PC-9 (cell line): Measurements from ENCODE around the gene KLHL14. TPM values are rescaled to one million over a fixed set of nuclear protein-coding genes. Genes with fewer than 3 reads are reported as not detected.

Source experiments
- BruUV-seq: library from RNA; stranded (reverse); fragments of 400-500 nt; replicated peaks from 2 replicates; lab custom pipeline; 2021; lab: Mats Ljungman, UMichigan
- CTCF ChIA-PET: fragments of 300-600 bp; sonication (Branson Sonifier 250); formaldehyde crosslinking; loops from one replicate; lab custom pipeline; 2022; ENCODE audit warnings: antibody characterized with exemption; lab: Charles Lee
- POLR2A ChIA-PET: fragments of 300-600 bp; sonication (Branson Sonifier 250); formaldehyde crosslinking; loops from one replicate; lab custom pipeline; 2022; ENCODE audit warnings: antibody characterized with exemption; ENCODE audit not compliant: unreplicated experiment; lab: Charles Lee
- DNase-seq, 2 experiments: peaks; one replicate each; pipeline versions ENCODE4 v3.0.0 to v3.0.0-alpha.2; 2015 to 2022; ENCODE audit warnings: mixed read lengths in 1 of 2
- H2AFZ ChIP-seq: fragments of 200-600 bp; sonication (generic); 2 replicates; pipeline ENCODE4 v1.8.1; 2017; ENCODE audit warnings: antibody characterized with exemption
- H3F3A ChIP-seq: fragments of 200-600 bp; sonication (generic); 2 replicates; pipeline ENCODE4 v1.8.1; 2017; ENCODE audit warnings: antibody characterized with exemption, mild to moderate bottlenecking, low read depth; ENCODE audit not compliant: insufficient read depth
- H3K27ac ChIP-seq: fragments of 200-600 bp; sonication (generic); 2 replicates; pipeline ENCODE4 v1.6.1; 2016; ENCODE audit warnings: mixed run types
- H3K27me3 ChIP-seq: fragments of 200-600 bp; sonication (generic); 2 replicates; pipeline ENCODE4 v1.6.1; 2016; ENCODE audit warnings: low read depth, mixed run types; ENCODE audit not compliant: insufficient read depth
- H3K36me3 ChIP-seq: fragments of 200-600 bp; sonication (generic); 2 replicates; pipeline ENCODE4 v1.6.1; 2016; ENCODE audit warnings: low read depth, mixed run types
- H3K4me1 ChIP-seq: fragments of 200-600 bp; sonication (generic); replicated peaks from 2 replicates; pipeline ENCODE4 v1.6.1; 2016; ENCODE audit warnings: mixed run types; ENCODE audit not compliant: insufficient read depth
- H3K4me2 ChIP-seq: fragments of 200-600 bp; sonication (generic); 2 replicates; pipeline ENCODE4 v1.6.1; 2017; ENCODE audit warnings: mixed run types
- H3K4me3 ChIP-seq: fragments of 200-600 bp; sonication (generic); 2 replicates; pipeline ENCODE4 v1.6.1; 2016; ENCODE audit warnings: mixed run types
- H3K79me2 ChIP-seq: fragments of 200-600 bp; sonication (generic); 2 replicates; pipeline ENCODE4 v1.6.1; 2017; ENCODE audit warnings: low read depth, mixed run types
- H3K9me2 ChIP-seq: fragments of 200-600 bp; sonication (generic); 2 replicates; pipeline ENCODE4 v1.8.1; 2017; ENCODE audit warnings: mild to moderate bottlenecking; ENCODE audit not compliant: insufficient read depth
- H3K9me3 ChIP-seq: fragments of 200-600 bp; sonication (generic); 2 replicates; pipeline ENCODE4 v1.8.1; 2016; ENCODE audit warnings: low read depth; ENCODE audit not compliant: insufficient read depth
- H4K20me1 ChIP-seq: fragments of 200-600 bp; sonication (generic); 2 replicates; pipeline ENCODE4 v1.8.1; 2017; ENCODE audit not compliant: insufficient read depth
- EZH2 ChIP-seq: fragments of 200-600 bp; sonication (generic); IDR thresholded peaks from 2 replicates; pipeline ENCODE4 v1.8.0; 2017; ENCODE audit warnings: antibody characterized with exemption, low read depth
- intact Hi-C: fragments of 100-400 bp; cut with micrococcal nuclease; formaldehyde crosslinking; loops from one replicate; pipeline ENCODE4 v1.10.0; 2022; ENCODE audit not compliant: unreplicated experiment
- total RNA-seq: library from RNA; stranded (reverse); gene quantifications from 2 replicates; pipeline ENCODE4 v1.2.3, GENCODE V29; 2021
- TF ChIP-seq, protein P1 (sequence below): fragments of 200-600 bp; sonication (generic); conservative IDR thresholded peaks from 2 replicates; pipeline ENCODE4 v1.6.1; 2017; ENCODE audit warnings: mixed run types, antibody characterized with exemption, mild to moderate bottlenecking, moderate library complexity

The KLHL14 gene
- total RNA-seq, 1 experiment from 2014 or later: not detected

DNA sequence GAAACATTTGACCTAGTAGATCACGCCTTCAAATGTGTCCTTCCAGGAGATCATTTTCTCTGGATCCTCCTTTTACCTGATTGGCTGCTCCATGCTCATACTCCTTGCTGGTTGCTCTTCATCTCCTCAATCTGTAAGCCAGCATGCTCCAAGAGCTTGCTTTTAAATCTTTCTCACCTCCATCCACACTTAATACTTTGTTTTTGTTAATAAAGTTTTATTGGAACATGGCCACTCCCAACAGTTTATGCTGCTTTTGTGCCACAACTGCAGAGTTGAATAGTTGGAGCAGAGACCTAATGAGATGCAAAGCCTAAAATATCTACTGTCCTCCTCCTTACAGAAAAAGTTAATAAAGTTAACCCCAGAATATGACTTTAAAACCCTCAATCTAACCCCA is 60.0 kb downstream of the KLHL14 start:
- H3K9me3 ChIP-seq: no peaks in the 10 kb centered on the region
- POLR2A ChIA-PET: no interaction called here
- intact Hi-C loops: no loop called here

DNA sequence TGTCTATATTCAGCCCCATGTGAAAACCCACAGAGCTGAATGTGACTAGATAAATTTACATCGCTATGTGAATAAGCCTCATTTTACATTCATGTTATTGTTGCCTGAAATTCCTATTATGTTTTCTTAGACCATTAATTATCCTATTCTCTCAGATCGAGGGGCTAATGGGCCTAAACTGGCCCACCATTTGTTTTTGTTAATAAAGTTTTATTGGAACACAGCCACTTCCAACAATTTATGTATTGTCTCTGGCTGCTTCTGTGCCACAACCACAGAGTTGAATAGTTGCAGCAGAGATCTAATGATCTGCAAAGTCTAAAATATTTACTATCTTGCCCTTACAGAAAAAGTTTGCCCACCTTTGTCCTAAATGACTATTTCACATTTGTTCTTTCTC is 61.0 kb downstream of the KLHL14 start:
- no peaks in the 10 kb centered on the region for H3F3A ChIP-seq
- no peaks in the 10 kb centered on the region for H4K20me1 ChIP-seq
- no peaks in the 10 kb centered on the region for H3K4me1 ChIP-seq
- CTCF ChIA-PET: interaction anchor here (0.5 kb wide), 1 partner anchor 1799 kb away, joined by 4 read pairs; no protein-coding TSS in a partner anchor
- H3K9me2 ChIP-seq: no peaks in the 10 kb centered on the region
- no peak overlapping the region for H3K4me3 ChIP-seq
- H3K4me2 ChIP-seq: no peak overlapping the region
- TF ChIP-seq EZH2: no peak
- TF ChIP-seq, protein P1, sequence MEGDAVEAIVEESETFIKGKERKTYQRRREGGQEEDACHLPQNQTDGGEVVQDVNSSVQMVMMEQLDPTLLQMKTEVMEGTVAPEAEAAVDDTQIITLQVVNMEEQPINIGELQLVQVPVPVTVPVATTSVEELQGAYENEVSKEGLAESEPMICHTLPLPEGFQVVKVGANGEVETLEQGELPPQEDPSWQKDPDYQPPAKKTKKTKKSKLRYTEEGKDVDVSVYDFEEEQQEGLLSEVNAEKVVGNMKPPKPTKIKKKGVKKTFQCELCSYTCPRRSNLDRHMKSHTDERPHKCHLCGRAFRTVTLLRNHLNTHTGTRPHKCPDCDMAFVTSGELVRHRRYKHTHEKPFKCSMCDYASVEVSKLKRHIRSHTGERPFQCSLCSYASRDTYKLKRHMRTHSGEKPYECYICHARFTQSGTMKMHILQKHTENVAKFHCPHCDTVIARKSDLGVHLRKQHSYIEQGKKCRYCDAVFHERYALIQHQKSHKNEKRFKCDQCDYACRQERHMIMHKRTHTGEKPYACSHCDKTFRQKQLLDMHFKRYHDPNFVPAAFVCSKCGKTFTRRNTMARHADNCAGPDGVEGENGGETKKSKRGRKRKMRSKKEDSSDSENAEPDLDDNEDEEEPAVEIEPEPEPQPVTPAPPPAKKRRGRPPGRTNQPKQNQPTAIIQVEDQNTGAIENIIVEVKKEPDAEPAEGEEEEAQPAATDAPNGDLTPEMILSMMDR: no peak
- no peak overlapping the region for H3K27ac ChIP-seq
- H2AFZ ChIP-seq: no peak overlapping the region
- intact Hi-C loops: no loop called here
- H3K9me3 ChIP-seq: no peaks in the 10 kb centered on the region
- no peak for DNase-seq
- H3K79me2 ChIP-seq: no peaks in the 10 kb centered on the region
- H3K36me3 ChIP-seq: no peaks in the 10 kb centered on the region
- BruUV-seq: no TSS peak
- no peaks in the 10 kb centered on the region for H3K27me3 ChIP-seq
- POLR2A ChIA-PET: no interaction called here

More for the DNA sequence above, 60.0 kb downstream of the KLHL14 start:
- no peak for DNase-seq
- no peaks in the 10 kb centered on the region for H3K4me1 ChIP-seq
- no peak overlapping the region for H3K27ac ChIP-seq
- TF ChIP-seq, protein P1: no peak
- TF ChIP-seq EZH2: no peak
- H3K4me3 ChIP-seq: no peak overlapping the region
- no peaks in the 10 kb centered on the region for H3F3A ChIP-seq
- no TSS peak for BruUV-seq
- H2AFZ ChIP-seq: no peak overlapping the region
- H4K20me1 ChIP-seq: no peaks in the 10 kb centered on the region
- H3K79me2 ChIP-seq: no peaks in the 10 kb centered on the region
- H3K4me2 ChIP-seq: no peak overlapping the region
- CTCF ChIA-PET: no interaction called here
- no peaks in the 10 kb centered on the region for H3K36me3 ChIP-seq
- no peaks in the 10 kb centered on the region for H3K9me2 ChIP-seq
- no peaks in the 10 kb centered on the region for H3K27me3 ChIP-seq

DNA sequence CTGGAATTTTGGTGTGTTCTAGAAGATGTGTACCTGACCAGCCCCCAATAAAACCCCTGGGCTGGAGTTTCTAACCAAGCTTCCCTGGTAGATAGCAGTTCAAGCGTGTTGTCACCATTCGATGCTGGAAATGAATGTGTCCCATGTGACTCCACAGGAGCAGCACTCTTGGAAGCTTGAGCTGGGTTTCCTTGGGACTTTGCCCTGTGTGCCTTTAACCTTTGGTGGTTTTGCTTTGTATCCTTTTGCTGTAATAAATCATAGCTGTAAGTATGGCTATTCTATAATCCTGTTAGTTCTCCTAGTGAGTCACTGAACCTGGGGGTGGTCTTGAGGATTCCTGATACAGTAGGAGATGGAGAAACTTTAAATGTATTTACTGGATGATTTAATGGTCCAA is 65.2 kb downstream of the KLHL14 start:
- Histone ChIP-seq H2AFZ (no peak overlapping the region), H3K4me3 (no peak overlapping the region), H4K20me1 (no peaks in the 10 kb centered on the region), H3K79me2 (no peaks in the 10 kb centered on the region), H3K9me3 (no peaks in the 10 kb centered on the region), H3K9me2 (no peaks in the 10 kb centered on the region), H3K27ac (no peak overlapping the region), H3F3A (no peaks in the 10 kb centered on the region), H3K27me3 (no peaks in the 10 kb centered on the region), H3K4me1 (no peaks in the 10 kb centered on the region), H3K4me2 (no peak overlapping the region), H3K36me3 (no peaks in the 10 kb centered on the region)
- no peak for DNase-seq
- intact Hi-C loops: no loop called here
- ChIA-PET CTCF (no interaction called here), POLR2A (no interaction called here)
- no TSS peak for BruUV-seq
- TF ChIP-seq, protein P1: no peak
- TF ChIP-seq EZH2: no peak
